HepG2 (cell line): Measurements from ENCODE around the gene EMC1. TPM values are rescaled to one million over a fixed set of nuclear protein-coding genes. Genes with fewer than 3 reads are reported as not detected.
"Not testable (repeated sequence)": the region's sequence is repeated elsewhere in the genome, so short reads cannot be mapped to it uniquely, and the experiment has no call there.

Experiments
- ATAC-seq: fragments of 200-7000 bp; cut with Tn5 transposase; 3 replicates; pipeline ENCODE4 v1.9.1; 2020; ENCODE audit warnings: mild to moderate bottlenecking, moderate library complexity
- BruUV-seq: library from RNA; stranded (reverse); fragments of 400-500 nt; replicated peaks from 2 replicates; lab custom pipeline; 2021; lab: Mats Ljungman, UMichigan
- CTCF ChIA-PET: fragments of 300-600 bp; formaldehyde crosslinking; extraction: SDS; loops from one replicate; lab custom pipeline; 2021; ENCODE audit warnings: low total read pairs, inconsistent platforms, low intra/inter-chr PET ratio; lab: Yijun Ruan, JAX
- POLR2A ChIA-PET: fragments of 350-600 bp; sonication (Branson Sonifier 250); formaldehyde crosslinking; loops from one replicate; lab custom pipeline; 2020; ENCODE audit warnings: antibody characterized with exemption, inconsistent platforms; lab: Yijun Ruan, JAX
- DNase-seq: peaks from one replicate; pipeline ENCODE4 v3.0.0-alpha.2; 2015; ENCODE audit warnings: low spot score
- FAIRE-seq: peaks from 3 replicates; lab custom pipeline; 2011; peaks lifted over from hg19 to GRCh38; lab: Jason Lieb, UNC
- H2AFZ ChIP-seq: one replicate; pipeline ENCODE4 v1.6.1; 2011; ENCODE audit warnings: low read length, inconsistent platforms
- H3K27ac ChIP-seq: fragments of 300-600 bp; 3 replicates; pipeline ENCODE4 v1.8.0; 2011; ENCODE audit warnings: mixed run types, mild to moderate bottlenecking, mixed read lengths, low read length, inconsistent platforms; ENCODE audit not compliant: insufficient read depth; ENCODE audit errors: extremely low read length
- H3K27me3 ChIP-seq, 2 experiments: fragments of 200-600 bp in 1 of 2; 2 replicates in 1 of 2; 3 replicates in 1 of 2; pipeline versions ENCODE4 v1.6.0 to v1.8.0; 2011; ENCODE audit warnings: low read length in 2 of 2, mild to moderate bottlenecking in 2 of 2, moderate library complexity in 2 of 2, inconsistent platforms in 1 of 2; ENCODE audit not compliant: insufficient read depth in 2 of 2, control insufficient read depth in 1 of 2
- H3K36me3 ChIP-seq, 2 experiments: fragments of 200-600 bp in 1 of 2; replicated peaks in 1 of 2; 2 replicates in 1 of 2; 3 replicates in 1 of 2; pipeline versions ENCODE4 v1.5.1 to v1.8.0; 2011; ENCODE audit warnings: low read length in 2 of 2, inconsistent platforms in 1 of 2; ENCODE audit not compliant: insufficient read depth in 2 of 2, control insufficient read depth in 1 of 2
- H3K4me1 ChIP-seq: 2 replicates; pipeline ENCODE4 v1.5.1; 2012; ENCODE audit warnings: low read length, inconsistent platforms; ENCODE audit not compliant: insufficient read depth
- H3K4me2 ChIP-seq: 2 replicates; pipeline ENCODE4 v1.6.0; 2011; ENCODE audit warnings: low read depth, low read length, inconsistent platforms
- H3K4me3 ChIP-seq, 3 experiments: fragments of 200-600 bp in 1 of 3; sonication (generic), shearing (Covaris generic) in 1 of 3; replicated peaks in 1 of 3; 2 replicates each; pipeline ENCODE4 v1.5.1; 2011 to 2016; ENCODE audit warnings: low read length in 3 of 3, inconsistent platforms in 2 of 3, low read depth in 2 of 3, mild to moderate bottlenecking in 2 of 3, control low read depth in 1 of 3, mixed read lengths in 1 of 3; ENCODE audit not compliant: insufficient read depth in 1 of 3
- H3K79me2 ChIP-seq: one replicate; pipeline ENCODE4 v1.6.1; 2011; ENCODE audit warnings: low read length, inconsistent platforms; ENCODE audit not compliant: insufficient read depth
- H3K9ac ChIP-seq: 2 replicates; pipeline ENCODE4 v1.6.0; 2011; ENCODE audit warnings: mild to moderate bottlenecking, low read depth, low read length, inconsistent platforms; ENCODE audit not compliant: insufficient read depth
- H3K9me3 ChIP-seq: 2 replicates; pipeline ENCODE4 v1.5.1; 2012; ENCODE audit warnings: mild to moderate bottlenecking, low read length
- H4K20me1 ChIP-seq: 2 replicates; pipeline ENCODE4 v1.6.0; 2011; ENCODE audit warnings: inconsistent platforms, mild to moderate bottlenecking, low read length, moderate library complexity; ENCODE audit not compliant: insufficient read depth
- CTCF ChIP-seq: sonication (generic); formaldehyde crosslinking; IDR thresholded peaks from 2 replicates; pipeline ENCODE4 v1.5.0; 2020; ENCODE audit warnings: mild to moderate bottlenecking, missing genetic modification reagents, moderate library complexity
- PRPF4 ChIP-seq: fragments of 200-400 bp; formaldehyde crosslinking; IDR thresholded peaks from 2 replicates; pipeline ENCODE4 v1.6.1; 2016; ENCODE audit warnings: low read length, low read depth; ENCODE audit not compliant: poor library complexity, severe bottlenecking
- WGBS: methylation state at CpG from one replicate; pipeline ENCODE4 v1.1.6; 2017; ENCODE audit warnings: low lambda C conversion rate; 5-methylcytosine and 5-hydroxymethylcytosine counted together
- in situ Hi-C: cut with HindIII; loops from 2 replicates; pipeline ENCODE4 v1.10.0; 2017; ENCODE audit warnings: low pct_unique_long_range_greater_than_20kb; ENCODE audit not compliant: extremely low pct_ligation_motif_present
- intact Hi-C: fragments of 100-400 bp; cut with micrococcal nuclease; formaldehyde crosslinking; loops from one replicate; pipeline ENCODE4 v1.10.0; 2022; ENCODE audit not compliant: unreplicated experiment
- polyA plus RNA-seq, 8 experiments: library from polyadenylated mRNA; depleted of rRNA in 3 of 8; stranded (reverse) in 7 of 8; unstranded in 1 of 8; fragments of >200 nt; fragmentation: Illumina TruSeq in 4 of 8; extraction: Trizol in 4 of 8; gene quantifications; 2 replicates each; pipeline versions ENCODE4 v1.2.1 to v1.2.3, GENCODE V29; 2011 to 2016; ENCODE audit warnings: low read depth in 4 of 8, missing spikeins in 1 of 8, mixed read lengths in 1 of 8; ENCODE audit not compliant: insufficient read depth in 1 of 8
- total RNA-seq, 5 experiments: library from RNA; depleted of rRNA; stranded (reverse); fragments of >200 nt; fragmentation: Illumina TruSeq; extraction: Trizol; gene quantifications; 2 replicates each; pipeline ENCODE4 v1.2.3, GENCODE V29; 2016; ENCODE audit warnings: low read depth in 1 of 5

Gene EMC1
- total and polyA plus RNA-seq, 2 of the 13 experiments (the other 11 are each of a cell fraction or from before 2014, with no cell fraction given): 38.0 to 61.3 TPM

- Histone ChIP-seq H3K4me1 (no peaks in the 10 kb centered on the region), H3K4me3 (no peak overlapping the region), H3K79me2 (no peaks in the 10 kb centered on the region), H3K36me3 (peaks cover 21 to 83% of the 10 kb centered on the region in 2 experiments), H3K4me2 (no peak overlapping the region), H3K9me3 (no peaks in the 10 kb centered on the region), H4K20me1 (no peaks in the 10 kb centered on the region), H3K27me3 (no peaks in the 10 kb centered on the region), H3K27ac (no peak overlapping the region), H2AFZ (no peak overlapping the region), H3K9ac (no peak overlapping the region)
- in situ Hi-C loops: loop anchor here (10.0 kb wide), 1 partner anchor 58 kb away; no protein-coding TSS in a partner anchor
- no peak for FAIRE-seq
- POLR2A ChIA-PET: interaction anchor here (1.4 to 1.8 kb wide), 2 partner anchors 9 to 19 kb away, joined by 3 to 6 read pairs; partner anchors contain the start of genes EMC1 and MRTO4
- ATAC-seq: peak; percentile 67
- CTCF ChIA-PET: no interaction called here
- TF ChIP-seq CTCF (0 out of 2 replicates have a peak, but pooled peaks have one; percentile 16), PRPF4 (no peak)
- DNase-seq: peak; percentile 25
- BruUV-seq: no TSS peak
- intact Hi-C loops: no loop called here
Observed at GRCh38 chr1:19232524-19232846, 18.8 kb downstream of the EMC1 start.

- H3K9me3 ChIP-seq, H3K4me2 ChIP-seq, H2AFZ ChIP-seq, H3K27ac ChIP-seq, intact Hi-C loops, H3K4me3 ChIP-seq, DNase-seq, ATAC-seq, FAIRE-seq, H3K79me2 ChIP-seq, H4K20me1 ChIP-seq, H3K4me1 ChIP-seq, CTCF ChIA-PET, H3K9ac ChIP-seq, H3K27me3 ChIP-seq, BruUV-seq: not testable (repeated sequence)
- 99% methylated on average over 14 of the region's 16 CpGs for WGBS
- peaks cover 24 to 82% of the 10 kb centered on the region in 2 experiments for H3K36me3 ChIP-seq
- POLR2A ChIA-PET: interaction anchor here (1.4 to 1.8 kb wide), 2 partner anchors 8 to 19 kb away, joined by 3 to 6 read pairs; partner anchors contain the start of genes EMC1 and MRTO4
- in situ Hi-C loops: loop anchor here (10.0 kb wide), 1 partner anchor 57 kb away; no protein-coding TSS in a partner anchor
Observed at GRCh38 chr1:19231736-19232523, 19.4 kb downstream of the EMC1 start.
